ENCODE data around the gene MEIS2. TPM values are rescaled to one million over a fixed set of nuclear protein-coding genes. Genes with fewer than 3 reads are reported as not detected.

MEIS2 gene
- total RNA-seq, 2 experiments from 2014 or later, result not detected

- Histone ChIP-seq H3K27me3 (ENCODE audit: control insufficient read depth in 1 of 2, insufficient read depth in 2 of 2, low read length in 2 of 2) (no peaks in the 10 kb centered on the region), H3K4me3 (ENCODE audit: low read length) (no peak overlapping the region), H3K9me3 (ENCODE audit: control insufficient read depth in 1 of 2, insufficient read depth in 1 of 2, low read length in 2 of 2) (no peaks in the 10 kb centered on the region), H3K4me1 (ENCODE audit: insufficient read depth, low read length) (no peaks in the 10 kb centered on the region), H3K27ac (ENCODE audit: low read depth in 1 of 2, low read length in 2 of 2) (no peak overlapping the region), H3K36me3 (ENCODE audit: insufficient read depth, low read length) (no peaks in the 10 kb centered on the region)
- Mint-ChIP-seq H3K27ac (no peak overlapping the region), H3K9me3 (peaks cover 4% of the 10 kb centered on the region), H3K4me3 (no peak overlapping the region), H3K36me3 (ENCODE audit: low read depth) (no peaks in the 10 kb centered on the region), H3K4me1 (ENCODE audit: low read depth) (no peaks in the 10 kb centered on the region), H3K27me3 (peaks cover 6% of the 10 kb centered on the region)
- TF ChIP-seq, protein P1, sequence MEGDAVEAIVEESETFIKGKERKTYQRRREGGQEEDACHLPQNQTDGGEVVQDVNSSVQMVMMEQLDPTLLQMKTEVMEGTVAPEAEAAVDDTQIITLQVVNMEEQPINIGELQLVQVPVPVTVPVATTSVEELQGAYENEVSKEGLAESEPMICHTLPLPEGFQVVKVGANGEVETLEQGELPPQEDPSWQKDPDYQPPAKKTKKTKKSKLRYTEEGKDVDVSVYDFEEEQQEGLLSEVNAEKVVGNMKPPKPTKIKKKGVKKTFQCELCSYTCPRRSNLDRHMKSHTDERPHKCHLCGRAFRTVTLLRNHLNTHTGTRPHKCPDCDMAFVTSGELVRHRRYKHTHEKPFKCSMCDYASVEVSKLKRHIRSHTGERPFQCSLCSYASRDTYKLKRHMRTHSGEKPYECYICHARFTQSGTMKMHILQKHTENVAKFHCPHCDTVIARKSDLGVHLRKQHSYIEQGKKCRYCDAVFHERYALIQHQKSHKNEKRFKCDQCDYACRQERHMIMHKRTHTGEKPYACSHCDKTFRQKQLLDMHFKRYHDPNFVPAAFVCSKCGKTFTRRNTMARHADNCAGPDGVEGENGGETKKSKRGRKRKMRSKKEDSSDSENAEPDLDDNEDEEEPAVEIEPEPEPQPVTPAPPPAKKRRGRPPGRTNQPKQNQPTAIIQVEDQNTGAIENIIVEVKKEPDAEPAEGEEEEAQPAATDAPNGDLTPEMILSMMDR (IDR thresholded peaks at IDR 0.05), result no peak
- intact Hi-C loops (cut with DNase I, micrococcal nuclease), result no loop called here
- no peak for ATAC-seq (ENCODE audit: poor library complexity)
- DNase-seq, result no peak
- ChIA-PET CTCF (no interaction called here), POLR2A (no interaction called here)
Measured at GRCh38 chr15:36914466-36914865, 185.9 kb downstream of the MEIS2 start.

- ChIA-PET POLR2A (no interaction called here), CTCF (no interaction called here)
- Mint-ChIP-seq H3K27me3 (peaks cover 11% of the 10 kb centered on the region), H3K4me3 (no peak overlapping the region), H3K36me3 (ENCODE audit: low read depth) (no peaks in the 10 kb centered on the region), H3K4me1 (ENCODE audit: low read depth) (no peaks in the 10 kb centered on the region), H3K27ac (no peak overlapping the region), H3K9me3 (peaks cover 4% of the 10 kb centered on the region)
- intact Hi-C loops (cut with DNase I, micrococcal nuclease), result no loop called here
- ATAC-seq (ENCODE audit: poor library complexity) (no peak), DNase-seq (no peak)
- no peak overlapping the region for H3K27ac ChIP-seq (ENCODE audit: low read depth in 1 of 2, low read length in 2 of 2)
- H3K4me3 ChIP-seq (ENCODE audit: low read length), result no peak overlapping the region
- TF ChIP-seq, protein P1 (IDR thresholded peaks at IDR 0.05), result no peak
- no peaks in the 10 kb centered on the region for H3K4me1 ChIP-seq (ENCODE audit: insufficient read depth, low read length)
- H3K36me3 ChIP-seq (ENCODE audit: insufficient read depth, low read length), result no peaks in the 10 kb centered on the region
- no peaks in the 10 kb centered on the region for H3K27me3 ChIP-seq (ENCODE audit: control insufficient read depth in 1 of 2, insufficient read depth in 2 of 2, low read length in 2 of 2)
- no peaks in the 10 kb centered on the region for H3K9me3 ChIP-seq (ENCODE audit: control insufficient read depth in 1 of 2, insufficient read depth in 1 of 2, low read length in 2 of 2)
Measured at GRCh38 chr15:36912311-36912712, 188.0 kb downstream of the MEIS2 start.

DNA sequence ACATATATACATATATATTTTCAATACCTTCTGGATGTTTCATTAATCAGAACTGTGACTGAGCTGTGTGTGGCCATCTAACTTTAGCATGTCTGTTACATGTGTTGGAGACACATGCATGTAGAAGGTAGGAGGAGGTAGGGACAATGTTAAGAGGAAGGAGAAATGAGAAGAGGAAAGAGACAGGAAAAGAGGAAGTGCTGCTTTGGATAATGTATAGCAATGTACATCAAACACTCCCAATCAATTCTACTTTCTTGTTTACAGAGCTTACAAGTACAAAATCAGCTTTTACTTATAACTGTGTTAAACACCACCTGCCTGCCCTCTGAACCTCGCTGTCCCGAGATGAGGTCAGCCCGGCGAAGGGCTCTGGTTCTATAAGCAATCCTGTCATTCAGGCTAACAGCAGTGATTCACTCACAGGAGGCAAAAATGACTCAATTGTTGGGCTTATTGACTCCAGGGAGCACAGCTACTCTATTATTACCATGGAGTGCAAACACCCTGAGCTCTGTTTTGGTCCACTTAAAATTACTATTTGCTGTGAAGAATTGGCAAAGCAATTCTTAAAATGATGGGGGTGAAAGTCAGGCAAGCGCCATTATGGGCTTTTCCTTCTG lies 188.9 kb downstream of the MEIS2 start:
- CTCF ChIA-PET, result interaction anchor here (0.7 kb wide), 1 partner anchor 12 kb away, joined by 3 read pairs; no protein-coding TSS in a partner anchor
- no peaks in the 10 kb centered on the region for H3K9me3 ChIP-seq (ENCODE audit: control insufficient read depth in 1 of 2, insufficient read depth in 1 of 2, low read length in 2 of 2)
- DNase-seq (no peak), ATAC-seq (ENCODE audit: poor library complexity) (no peak)
- TF ChIP-seq, protein P1 (IDR thresholded peaks at IDR 0.05), result no peak
- Mint-ChIP-seq H3K4me1 (ENCODE audit: low read depth) (no peaks in the 10 kb centered on the region), H3K4me3 (no peak overlapping the region), H3K36me3 (ENCODE audit: low read depth) (no peaks in the 10 kb centered on the region), H3K9me3 (peaks cover 4% of the 10 kb centered on the region), H3K27me3 (peaks cover 11% of the 10 kb centered on the region), H3K27ac (no peak overlapping the region)
- no peaks in the 10 kb centered on the region for H3K4me1 ChIP-seq (ENCODE audit: insufficient read depth, low read length)
- no peaks in the 10 kb centered on the region for H3K27me3 ChIP-seq (ENCODE audit: control insufficient read depth in 1 of 2, insufficient read depth in 2 of 2, low read length in 2 of 2)
- no peak overlapping the region for H3K27ac ChIP-seq (ENCODE audit: low read depth in 1 of 2, low read length in 2 of 2)
- POLR2A ChIA-PET, result no interaction called here
- no peaks in the 10 kb centered on the region for H3K36me3 ChIP-seq (ENCODE audit: insufficient read depth, low read length)
- H3K4me3 ChIP-seq (ENCODE audit: low read length), result no peak overlapping the region
- intact Hi-C loops (cut with DNase I, micrococcal nuclease), result no loop called here
